ENCODE data around the gene HOMER3.

The HOMER3 gene

DNA sequence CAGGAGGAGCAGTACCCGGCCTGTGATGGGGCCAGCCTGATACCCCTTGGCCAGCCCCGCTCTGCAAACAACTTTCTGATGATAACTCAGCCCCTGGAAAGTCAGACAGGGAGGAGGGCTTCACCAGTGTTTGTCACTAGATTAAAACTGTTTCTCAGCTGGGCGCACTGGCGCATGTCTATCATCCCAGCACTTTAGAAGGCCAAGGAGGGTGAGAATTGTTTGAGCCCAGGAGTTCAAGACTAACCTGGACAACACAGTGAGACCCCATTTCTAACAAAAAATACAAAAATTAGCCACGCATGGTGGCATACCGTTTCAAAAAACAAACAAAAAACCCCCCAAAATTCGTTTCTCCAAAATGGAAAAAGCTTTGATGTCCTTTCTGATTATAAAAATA lies 39.5 kb downstream of the HOMER3 start:
- H3K9me3 ChIP-seq = no peaks in the 10 kb centered on the region
- peaks cover 43 to 84% (median 71%) of the 10 kb centered on the region in 3 donors for H3K36me3 ChIP-seq
- DNase-seq = no peak
- intact Hi-C loops (cut with DNase I; ENCODE audit: low total_unique reads) = no loop called here
- H3K27ac ChIP-seq = no peak overlapping the region
- TF ChIP-seq, protein P1, sequence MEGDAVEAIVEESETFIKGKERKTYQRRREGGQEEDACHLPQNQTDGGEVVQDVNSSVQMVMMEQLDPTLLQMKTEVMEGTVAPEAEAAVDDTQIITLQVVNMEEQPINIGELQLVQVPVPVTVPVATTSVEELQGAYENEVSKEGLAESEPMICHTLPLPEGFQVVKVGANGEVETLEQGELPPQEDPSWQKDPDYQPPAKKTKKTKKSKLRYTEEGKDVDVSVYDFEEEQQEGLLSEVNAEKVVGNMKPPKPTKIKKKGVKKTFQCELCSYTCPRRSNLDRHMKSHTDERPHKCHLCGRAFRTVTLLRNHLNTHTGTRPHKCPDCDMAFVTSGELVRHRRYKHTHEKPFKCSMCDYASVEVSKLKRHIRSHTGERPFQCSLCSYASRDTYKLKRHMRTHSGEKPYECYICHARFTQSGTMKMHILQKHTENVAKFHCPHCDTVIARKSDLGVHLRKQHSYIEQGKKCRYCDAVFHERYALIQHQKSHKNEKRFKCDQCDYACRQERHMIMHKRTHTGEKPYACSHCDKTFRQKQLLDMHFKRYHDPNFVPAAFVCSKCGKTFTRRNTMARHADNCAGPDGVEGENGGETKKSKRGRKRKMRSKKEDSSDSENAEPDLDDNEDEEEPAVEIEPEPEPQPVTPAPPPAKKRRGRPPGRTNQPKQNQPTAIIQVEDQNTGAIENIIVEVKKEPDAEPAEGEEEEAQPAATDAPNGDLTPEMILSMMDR (IDR thresholded peaks at IDR 0.05) = no peak
- peaks cover 0 to 27% of the 10 kb centered on the region in 2 donors for H3K27me3 ChIP-seq
- H3K4me1 ChIP-seq = peaks cover 0 to 4% (median 2%) of the 10 kb centered on the region in 4 donors
- H3K4me3 ChIP-seq = no peak overlapping the region

DNA sequence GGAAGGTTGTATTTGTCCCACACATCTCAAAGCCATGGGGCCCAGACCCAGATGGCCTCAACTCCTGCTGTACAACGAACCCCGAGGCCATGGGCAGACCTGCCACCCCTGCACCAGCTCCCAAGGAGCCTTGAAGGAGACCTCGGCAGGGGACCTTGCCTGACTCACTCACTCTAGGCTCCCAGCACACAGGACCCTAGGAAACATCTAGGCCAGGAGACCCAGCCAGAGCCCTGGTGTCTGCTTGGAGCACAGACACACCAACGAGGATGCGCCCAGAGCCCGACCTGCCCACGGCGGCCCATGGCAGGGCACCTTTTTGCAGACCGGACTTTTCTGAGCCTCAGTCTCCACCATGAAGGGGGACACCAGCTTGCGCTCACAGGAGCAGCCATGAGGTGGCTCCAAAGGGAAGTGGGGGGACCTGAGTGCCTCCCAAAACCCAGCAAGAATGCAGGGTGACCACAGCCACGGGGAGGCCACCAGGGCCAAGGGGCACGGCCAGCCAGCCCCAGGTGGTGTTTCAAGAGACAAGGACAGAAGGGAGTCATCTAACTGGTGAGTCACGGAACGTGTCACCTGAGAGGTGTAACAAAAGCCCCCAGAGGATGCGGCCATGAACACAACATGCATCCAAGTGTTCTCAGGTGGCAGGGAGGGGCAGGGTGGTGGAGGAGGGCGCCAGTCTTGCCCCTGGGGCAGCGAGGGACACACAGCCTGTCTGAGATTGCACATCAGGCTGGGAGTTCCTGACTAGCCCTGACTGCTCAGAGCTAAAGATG lies 40.1 kb downstream of the HOMER3 start:
- DNase-seq = peak in 1 of 2 donors; percentile 60
- TF ChIP-seq, protein P1 (IDR thresholded peaks at IDR 0.05) = no peak
- Histone ChIP-seq H3K27ac (no peak overlapping the region), H3K4me1 (peaks cover 0 to 8% (median 6%) of the 10 kb centered on the region in 4 donors), H3K27me3 (peaks cover 0 to 31% of the 10 kb centered on the region in 2 donors), H3K36me3 (peaks cover 39 to 78% (median 65%) of the 10 kb centered on the region in 3 donors), H3K4me3 (no peak overlapping the region), H3K9me3 (no peaks in the 10 kb centered on the region)
- intact Hi-C loops (cut with DNase I; ENCODE audit: low total_unique reads) = no loop called here

DNA sequence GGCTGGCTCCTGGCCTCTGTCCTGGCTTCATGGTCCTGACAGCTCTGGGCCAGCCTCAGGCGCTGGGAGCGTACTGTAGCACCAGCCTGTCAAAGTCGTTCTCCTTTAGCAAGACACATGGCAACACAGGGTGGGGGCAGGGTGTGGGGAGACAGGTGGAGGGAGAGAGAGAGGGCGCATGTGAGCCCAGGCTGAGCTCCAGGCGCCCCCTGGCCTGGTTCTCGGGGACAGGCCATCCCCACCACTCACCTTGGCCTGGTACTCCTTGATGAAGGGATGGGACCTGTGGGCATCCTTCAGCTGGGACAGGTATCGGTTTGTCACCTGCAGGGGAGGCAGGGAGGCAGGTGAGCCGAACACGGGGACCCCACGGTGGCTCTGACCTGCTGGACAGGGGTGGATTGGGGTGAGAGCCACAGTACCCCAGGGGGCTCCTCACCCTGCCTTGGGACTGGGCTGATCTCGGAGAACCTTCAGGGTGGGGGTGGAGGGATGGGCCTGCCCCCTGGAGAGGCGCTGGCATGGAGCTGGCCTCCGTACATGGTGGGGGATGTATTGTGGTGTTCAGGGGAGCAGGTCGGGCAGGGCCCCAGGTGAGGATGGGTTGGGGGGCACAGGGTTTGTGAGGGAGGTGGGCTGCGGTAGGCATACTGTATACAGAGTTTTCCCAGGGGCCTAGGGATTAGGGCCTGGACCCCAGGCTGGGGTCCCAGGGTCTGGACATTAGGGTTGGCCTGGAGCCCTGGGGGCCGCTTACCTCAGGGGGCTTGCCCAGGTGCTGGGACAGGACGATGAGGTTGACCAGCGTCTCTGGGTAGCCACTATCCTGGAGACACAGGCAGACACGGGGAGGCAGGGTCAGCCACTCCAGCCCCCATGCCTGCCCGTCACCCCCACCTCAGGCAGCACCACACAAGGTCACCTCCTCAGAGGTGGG lies 41.1 kb downstream of the HOMER3 start:
- intact Hi-C loops (cut with DNase I; ENCODE audit: low total_unique reads) = no loop called here
- TF ChIP-seq, protein P1 (IDR thresholded peaks at IDR 0.05) = no peak
- Histone ChIP-seq H3K4me3 (no peak overlapping the region), H3K4me1 (peaks cover 0 to 16% (median 14%) of the 10 kb centered on the region in 4 donors), H3K27me3 (peaks cover 0 to 40% of the 10 kb centered on the region in 2 donors), H3K36me3 (peaks cover 37 to 68% (median 55%) of the 10 kb centered on the region in 3 donors), H3K27ac (no peak overlapping the region), H3K9me3 (no peaks in the 10 kb centered on the region)
- peak in 1 of 2 donors; percentile 62 for DNase-seq

DNA sequence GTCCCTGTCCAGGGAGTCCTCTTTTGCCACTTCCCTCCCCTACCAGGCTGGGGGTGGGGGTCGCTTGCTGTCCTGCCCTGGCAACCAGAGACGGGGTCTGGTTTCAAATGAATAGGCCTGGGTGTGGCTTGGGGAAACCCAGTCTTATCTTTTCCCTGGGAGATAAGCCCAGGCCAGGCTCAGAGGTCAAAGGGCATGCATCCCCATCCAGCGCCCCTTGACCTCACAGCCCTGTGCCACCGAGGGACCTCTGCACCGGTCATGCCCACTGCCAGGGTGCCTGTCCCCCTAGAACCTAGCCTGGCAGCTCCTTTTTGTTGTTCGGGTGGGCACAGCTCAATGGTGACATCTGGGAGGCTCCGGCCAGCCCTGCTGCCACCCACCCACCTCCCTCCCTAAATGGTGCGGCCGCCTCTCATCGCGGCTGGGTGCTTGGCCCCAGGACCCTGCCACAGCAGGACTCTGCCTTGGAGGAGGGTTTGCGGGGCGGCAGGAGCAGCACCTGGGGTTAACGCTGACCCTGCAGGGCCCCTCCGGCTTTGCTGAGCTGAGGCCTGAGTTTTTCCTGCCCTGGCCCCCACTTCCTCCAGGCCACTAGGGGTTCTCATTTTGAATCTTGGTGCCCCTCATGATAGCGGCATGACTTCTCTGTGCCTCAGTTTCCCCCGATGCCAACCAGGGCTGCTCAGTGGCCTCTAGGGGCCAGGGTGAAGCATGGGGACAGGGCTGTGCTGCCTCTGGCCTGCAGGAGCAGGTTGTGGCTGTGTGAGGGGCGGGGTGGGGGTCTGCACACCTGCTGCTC lies 42.2 kb downstream of the HOMER3 start:
- DNase-seq = peak in 1 of 2 donors; percentile 65
- Histone ChIP-seq H3K4me3 (no peak overlapping the region), H3K9me3 (no peaks in the 10 kb centered on the region), H3K27ac (no peak overlapping the region), H3K4me1 (peaks cover 0 to 26% (median 24%) of the 10 kb centered on the region in 4 donors), H3K27me3 (peaks cover 0 to 50% of the 10 kb centered on the region in 2 donors), H3K36me3 (peaks cover 26 to 57% (median 44%) of the 10 kb centered on the region in 3 donors)
- intact Hi-C loops (cut with DNase I; ENCODE audit: low total_unique reads) = no loop called here
- TF ChIP-seq, protein P1 (IDR thresholded peaks at IDR 0.05) = no peak

DNA sequence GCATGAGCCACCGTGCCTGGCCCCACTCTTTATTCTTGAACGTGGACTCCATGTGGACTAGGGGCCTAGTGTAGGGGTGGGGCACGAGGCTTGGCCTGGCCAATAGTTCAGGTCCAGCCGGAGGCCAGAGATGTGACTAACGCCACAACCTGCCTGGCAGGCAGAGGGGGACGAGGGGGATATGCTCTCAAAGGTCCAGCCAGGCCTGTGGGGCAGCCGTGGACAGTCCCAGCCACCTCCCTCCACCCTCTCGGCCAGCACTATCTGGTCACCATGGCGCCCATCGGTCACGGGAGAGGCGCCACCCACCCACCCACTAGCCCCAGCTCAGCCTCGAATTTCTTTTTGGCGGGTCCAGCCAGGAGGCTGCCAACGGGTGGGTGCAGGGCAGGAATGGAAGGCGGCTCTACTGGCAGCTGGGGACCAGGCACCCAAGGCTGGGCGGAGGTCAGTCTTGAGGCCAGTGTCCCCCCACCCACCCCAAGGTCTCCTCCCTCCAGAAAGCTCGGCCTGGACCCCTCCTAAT lies 42.9 kb downstream of the HOMER3 start:
- peaks cover 0 to 26% (median 24%) of the 10 kb centered on the region in 4 donors for H3K4me1 ChIP-seq
- H3K27me3 ChIP-seq = peaks cover 0 to 57% of the 10 kb centered on the region in 2 donors
- H3K9me3 ChIP-seq = no peaks in the 10 kb centered on the region
- TF ChIP-seq, protein P1 (IDR thresholded peaks at IDR 0.05) = no peak
- intact Hi-C loops (cut with DNase I; ENCODE audit: low total_unique reads) = no loop called here
- no peak overlapping the region for H3K4me3 ChIP-seq
- H3K27ac ChIP-seq = no peak overlapping the region
- peaks cover 23 to 50% (median 38%) of the 10 kb centered on the region in 3 donors for H3K36me3 ChIP-seq
- peak in 1 of 2 donors; percentile 61 for DNase-seq

Data from tibial artery (tissue), 4 donors.